Activated CD4-positive, alpha-beta T cell treated with anti-CD3 and anti-CD28 coated beads, Interleukin-2, amount 50 U/mL, for 24 hours (primary cell): ENCODE measurements around the gene SMIM38.
A peak's percentile ranks its signal among the peaks of the same experiment; 100 is the strongest.
"Not testable (repeated sequence)": the region's sequence is repeated elsewhere in the genome, so short reads cannot be mapped to it uniquely, and the experiment has no call there.

Source experiments
- DNase-seq, 2 donors: peaks; one replicate each; pipeline ENCODE4 v3.0.0-alpha.2; 2020; ENCODE audit warnings: low read depth in 1 of 2, low spot score in 1 of 2

Gene SMIM38

GRCh38 chr11:69121621-69122325, 34.0 kb upstream of the SMIM38 start:
- no peak for DNase-seq

- no peak for DNase-seq
Measured at GRCh38 chr11:69122326-69122629, 33.5 kb upstream of the SMIM38 start.

- DNase-seq, result peak; percentile 51 to 75
Measured at GRCh38 chr11:69122630-69123431, 32.9 kb upstream of the SMIM38 start.

- no peak for DNase-seq
Measured at GRCh38 chr11:69123593-69124545, 31.9 kb upstream of the SMIM38 start.

GRCh38 chr11:69125861-69126260, 29.9 kb upstream of the SMIM38 start:
- DNase-seq, result no peak

GRCh38 chr11:69126286-69126685, 29.4 kb upstream of the SMIM38 start:
- DNase-seq, result no peak

- DNase-seq, result no peak
Measured at GRCh38 chr11:69127081-69127850, 28.5 kb upstream of the SMIM38 start.

- DNase-seq, result no peak
Measured at GRCh38 chr11:69127884-69128283, 27.9 kb upstream of the SMIM38 start.

- DNase-seq, result no peak
Measured at GRCh38 chr11:69129053-69129452, 26.7 kb upstream of the SMIM38 start.

- no peak for DNase-seq
Measured at GRCh38 chr11:69129647-69130046, 26.1 kb upstream of the SMIM38 start.

- DNase-seq, result no peak
Measured at GRCh38 chr11:69130654-69131053, 25.1 kb upstream of the SMIM38 start.

- no peak for DNase-seq
Measured at GRCh38 chr11:69131121-69131566, 24.6 kb upstream of the SMIM38 start.

- no peak for DNase-seq
Measured at GRCh38 chr11:69131644-69132300, 24.0 kb upstream of the SMIM38 start.

- no peak for DNase-seq
Measured at GRCh38 chr11:69132301-69132670, 23.4 kb upstream of the SMIM38 start.

- DNase-seq, result no peak
Measured at GRCh38 chr11:69133251-69133650, 22.5 kb upstream of the SMIM38 start.

- not testable (repeated sequence) for DNase-seq
Measured at GRCh38 chr11:69134182-69134581, 21.6 kb upstream of the SMIM38 start.

- no peak for DNase-seq
Measured at GRCh38 chr11:69134957-69135356, 20.8 kb upstream of the SMIM38 start.

- DNase-seq, result no peak
Measured at GRCh38 chr11:69135420-69136363, 20.0 kb upstream of the SMIM38 start.

GRCh38 chr11:69136471-69136870, 19.3 kb upstream of the SMIM38 start:
- DNase-seq, result no peak
